ENCODE data around the gene JAZF1.

Gene JAZF1

DNA sequence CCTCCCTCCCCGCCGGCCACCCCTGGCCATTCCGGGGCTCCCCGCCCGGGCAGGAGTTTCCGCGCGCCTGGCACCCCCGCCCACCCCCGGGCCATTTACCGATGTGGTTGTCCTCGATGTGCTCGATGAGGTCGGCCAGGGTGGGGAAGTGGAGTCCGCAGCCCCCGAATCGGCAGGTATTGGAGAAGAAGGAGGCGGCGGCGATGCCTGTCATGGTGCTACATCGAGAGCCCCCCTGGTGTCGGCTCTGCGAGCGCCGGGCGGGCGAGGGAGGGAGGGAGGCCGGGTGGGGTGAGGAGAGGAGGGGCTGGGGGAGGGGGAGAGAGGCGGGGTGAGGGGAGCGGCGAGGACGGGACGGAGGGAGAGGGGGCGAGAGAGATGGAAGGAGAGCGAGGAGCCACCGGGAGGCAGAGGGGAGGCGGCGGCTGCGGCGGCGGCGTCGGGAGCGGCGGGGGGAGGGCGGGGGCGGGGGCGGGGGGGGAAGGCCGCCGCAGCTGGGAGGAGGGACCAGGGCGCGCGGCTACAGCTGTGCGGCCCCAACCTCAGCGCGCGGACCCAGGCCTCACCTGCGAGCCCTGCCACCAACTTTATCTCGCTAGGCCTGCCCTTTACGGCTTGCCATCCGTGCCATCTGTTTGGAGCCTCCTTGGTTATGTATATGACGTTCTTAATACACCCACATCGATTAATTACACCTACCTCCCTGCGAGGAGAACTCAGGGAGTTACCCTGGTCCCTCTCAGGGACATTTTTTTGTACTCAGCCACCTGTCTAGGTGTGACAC is at the start of gene JAZF1:
JAZF1 (minus strand) TSS at position 432 of the 784 bp plus-strand sequence.
- DNase-seq: peak; percentile 16 to 47 (median 40)

DNA sequence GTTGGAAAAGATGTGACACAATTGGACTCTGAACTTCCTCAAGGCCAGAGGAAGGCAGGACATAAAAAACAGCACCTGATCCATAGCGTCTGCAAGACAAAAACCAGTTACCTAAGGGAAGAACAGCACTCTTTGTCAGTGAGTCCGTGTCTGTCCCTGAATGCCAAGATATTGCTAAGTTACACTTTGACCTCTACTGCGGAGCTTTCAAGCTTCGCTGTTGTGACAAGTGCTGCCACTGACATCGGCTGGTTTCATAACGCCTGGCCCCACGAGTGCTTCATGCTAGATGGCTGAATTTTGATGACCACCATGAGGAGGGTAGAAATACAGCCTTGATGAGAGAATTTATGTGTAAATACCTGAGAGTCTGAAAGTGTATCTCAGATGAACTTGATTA is 49.7 kb upstream of the JAZF1 start:
- no peak for DNase-seq

DNA sequence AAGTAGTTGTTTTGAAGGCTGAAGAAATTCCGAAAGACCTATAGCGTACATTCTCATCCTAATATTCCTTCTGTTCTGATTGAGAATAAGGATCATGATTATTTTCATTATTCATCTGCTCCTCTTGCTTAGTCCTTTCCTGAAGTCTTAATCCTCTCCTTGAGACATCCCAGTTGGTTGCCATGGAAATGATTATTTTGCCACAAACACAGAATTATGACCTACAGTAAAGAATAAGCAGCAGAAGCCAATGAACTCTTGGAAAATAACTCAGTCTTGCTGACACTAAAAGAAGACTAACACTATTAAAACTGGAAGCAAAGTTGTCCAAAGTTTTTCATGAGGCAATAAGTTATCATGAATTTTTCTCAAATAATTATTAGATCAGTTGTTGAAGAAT is 47.8 kb upstream of the JAZF1 start:
- no peak for DNase-seq

DNA sequence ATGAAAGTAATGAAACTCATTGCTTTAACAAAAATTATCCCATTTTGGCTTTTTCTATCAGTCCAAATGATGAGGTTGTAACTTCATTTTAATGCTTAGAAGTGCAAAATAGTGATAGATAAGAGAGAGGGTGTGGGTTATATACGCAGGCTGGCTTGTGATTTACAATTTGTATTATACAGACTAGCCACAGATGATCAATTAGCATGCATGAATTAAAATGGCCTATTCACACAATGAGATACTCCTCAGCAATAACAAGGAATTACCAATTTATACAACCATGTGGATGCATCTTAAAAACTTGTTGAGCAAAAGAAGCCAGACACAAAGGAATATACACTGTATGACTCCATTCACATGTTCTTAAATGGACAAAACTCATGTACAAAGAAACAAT is 45.4 kb upstream of the JAZF1 start:
- DNase-seq: no peak

DNA sequence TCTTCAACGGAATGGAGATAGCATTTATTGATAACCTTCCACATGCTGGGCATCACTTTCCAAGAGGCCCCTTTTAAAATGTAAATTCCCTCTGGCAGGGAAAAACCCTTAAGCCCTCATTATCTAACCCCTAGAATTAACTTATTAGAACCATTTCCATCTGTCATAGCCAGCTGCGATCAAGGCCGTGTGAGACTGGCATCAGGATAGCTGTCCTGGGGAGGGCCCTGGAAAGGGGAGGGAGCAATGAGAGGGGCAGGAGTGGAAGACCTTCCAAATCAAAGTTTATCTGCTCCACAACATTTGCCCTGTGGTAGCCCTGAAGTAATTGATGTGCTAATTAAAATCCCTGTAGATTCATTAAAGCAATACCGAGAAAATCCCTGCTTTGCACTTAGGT is 45.0 kb upstream of the JAZF1 start:
- no peak for DNase-seq

DNA sequence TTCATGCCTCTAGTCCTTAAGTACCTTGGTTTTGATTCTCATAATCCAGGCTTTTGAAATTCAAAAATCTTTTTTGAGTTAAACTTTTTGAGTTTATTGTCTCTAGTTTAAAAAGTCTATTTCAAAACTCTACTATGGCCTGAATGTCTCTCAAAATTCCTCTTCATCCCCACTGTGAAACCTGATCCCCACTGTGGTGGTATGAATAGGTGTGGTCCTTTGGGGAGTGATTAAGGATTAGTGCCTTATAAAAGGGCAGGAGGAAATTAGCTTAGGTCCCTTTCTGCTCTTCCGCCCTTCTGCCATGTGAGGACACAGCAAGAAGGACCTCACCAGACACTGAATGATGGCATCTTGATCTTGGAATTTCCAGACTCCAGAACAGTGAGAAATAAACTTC is 44.1 kb upstream of the JAZF1 start:
- no peak for DNase-seq

DNA sequence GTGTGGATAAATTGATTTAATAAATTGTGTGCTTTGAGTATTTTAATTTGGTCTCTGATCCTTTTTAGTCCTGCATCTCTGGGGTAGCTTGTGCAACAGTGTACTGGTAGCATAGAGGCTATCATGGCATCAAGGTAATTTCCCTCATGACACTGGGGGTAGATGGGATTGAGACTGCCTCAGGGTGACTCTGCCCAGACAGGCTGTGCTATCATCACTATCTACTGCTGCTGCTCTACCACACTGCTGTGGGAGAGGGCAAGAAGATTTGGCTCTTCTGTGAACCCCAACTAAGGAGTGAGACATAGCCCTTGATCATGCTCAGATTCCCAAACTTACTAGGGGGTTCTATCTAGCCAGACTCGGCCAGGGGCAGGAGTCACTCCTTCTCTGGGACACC is 43.6 kb upstream of the JAZF1 start:
- no peak for DNase-seq

DNA sequence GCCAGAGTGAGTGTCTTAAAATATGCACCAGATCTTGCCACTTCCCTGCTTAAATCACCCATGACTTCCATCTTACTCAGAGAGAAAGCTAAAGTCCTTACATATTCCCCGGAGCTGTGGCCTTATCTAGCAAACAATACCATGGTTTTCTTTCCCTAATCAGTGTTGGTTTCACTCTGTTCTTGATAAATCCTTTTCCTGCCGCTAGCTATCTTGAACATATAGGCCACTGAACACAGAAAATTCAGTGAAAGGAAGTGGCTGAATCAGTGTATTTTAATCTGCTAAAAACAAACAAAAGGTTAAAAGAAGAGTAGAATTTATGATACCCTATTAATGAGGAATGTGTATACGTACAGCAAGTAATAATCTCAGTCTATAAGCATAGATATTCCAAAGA is 42.0 kb upstream of the JAZF1 start:
- no peak for DNase-seq

DNA sequence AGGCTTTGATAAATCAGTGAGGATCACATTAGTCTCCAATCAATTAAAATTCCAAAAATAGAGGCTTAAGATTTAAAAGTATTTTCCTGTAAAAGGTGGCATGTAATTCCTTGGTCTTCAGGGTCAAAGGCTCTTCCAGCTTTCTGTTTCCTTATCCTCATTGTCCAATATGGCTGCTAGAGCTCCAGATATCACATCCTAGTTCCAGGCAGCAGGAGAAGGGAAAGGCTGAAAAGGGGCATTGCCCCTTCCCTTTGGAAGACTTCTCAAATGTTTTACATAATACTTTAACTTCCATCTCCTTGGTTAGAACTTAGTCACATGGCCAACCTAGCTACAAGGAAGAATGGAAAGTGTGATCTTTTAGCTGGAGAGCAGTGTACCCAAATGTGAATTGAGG is 39.2 kb upstream of the JAZF1 start:
- no peak for DNase-seq

DNA sequence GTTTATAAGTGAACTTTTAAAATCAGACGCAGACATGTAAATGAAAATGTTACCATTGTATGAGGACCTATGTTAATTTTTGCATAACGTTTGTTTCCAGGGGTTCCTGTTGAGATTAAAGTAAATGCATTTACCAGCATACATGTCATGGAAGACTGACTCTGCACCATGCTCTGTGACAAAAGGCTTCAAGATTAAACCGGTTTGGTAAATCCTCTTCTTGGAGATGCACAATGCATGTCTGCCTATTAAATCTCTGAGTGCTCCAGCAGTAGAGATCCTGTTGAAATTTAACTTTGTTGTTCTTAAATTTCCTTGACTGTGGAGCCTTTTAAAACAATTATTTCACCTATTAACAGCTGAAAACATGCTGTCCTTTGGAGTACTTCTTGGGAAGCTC is 36.5 kb upstream of the JAZF1 start:
- no peak for DNase-seq

DNA sequence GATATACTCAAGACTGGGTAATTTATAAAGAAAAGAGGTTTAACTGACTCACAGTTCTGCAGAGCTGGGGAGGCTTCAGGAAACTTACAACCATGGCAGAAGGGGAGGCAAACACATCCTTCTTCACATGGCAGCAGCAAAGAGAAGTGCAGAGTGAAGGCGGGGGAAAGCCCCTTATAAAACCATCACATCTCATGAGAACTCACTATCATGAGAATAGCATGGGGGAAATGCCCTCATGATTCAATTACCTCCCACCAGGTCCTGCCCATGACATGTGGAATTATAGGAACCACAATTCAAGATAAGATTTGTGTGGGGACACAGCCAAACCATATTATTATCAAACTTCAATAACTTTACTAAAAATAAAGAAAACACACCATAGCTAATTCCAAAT is 30.4 kb upstream of the JAZF1 start:
- no peak for DNase-seq

DNA sequence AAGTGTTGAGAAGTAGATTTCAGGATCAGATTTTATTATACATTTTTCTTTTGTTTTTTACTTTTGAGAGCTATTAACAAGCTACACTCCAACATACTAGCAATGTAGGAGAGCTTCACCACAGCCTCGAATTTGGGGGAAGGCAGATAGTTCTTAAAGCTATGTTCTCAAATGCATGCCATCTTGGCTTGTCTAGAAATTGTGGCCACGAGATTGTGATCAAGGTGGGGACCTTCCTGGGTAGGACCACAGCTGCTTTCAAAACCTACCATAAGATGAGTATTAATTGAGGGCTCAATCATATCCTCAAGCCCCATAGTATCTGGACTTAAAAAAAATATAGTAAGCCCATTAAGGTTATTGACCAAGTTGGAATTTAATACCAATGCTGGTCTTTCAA is 27.9 kb upstream of the JAZF1 start:
- DNase-seq: no peak

DNA sequence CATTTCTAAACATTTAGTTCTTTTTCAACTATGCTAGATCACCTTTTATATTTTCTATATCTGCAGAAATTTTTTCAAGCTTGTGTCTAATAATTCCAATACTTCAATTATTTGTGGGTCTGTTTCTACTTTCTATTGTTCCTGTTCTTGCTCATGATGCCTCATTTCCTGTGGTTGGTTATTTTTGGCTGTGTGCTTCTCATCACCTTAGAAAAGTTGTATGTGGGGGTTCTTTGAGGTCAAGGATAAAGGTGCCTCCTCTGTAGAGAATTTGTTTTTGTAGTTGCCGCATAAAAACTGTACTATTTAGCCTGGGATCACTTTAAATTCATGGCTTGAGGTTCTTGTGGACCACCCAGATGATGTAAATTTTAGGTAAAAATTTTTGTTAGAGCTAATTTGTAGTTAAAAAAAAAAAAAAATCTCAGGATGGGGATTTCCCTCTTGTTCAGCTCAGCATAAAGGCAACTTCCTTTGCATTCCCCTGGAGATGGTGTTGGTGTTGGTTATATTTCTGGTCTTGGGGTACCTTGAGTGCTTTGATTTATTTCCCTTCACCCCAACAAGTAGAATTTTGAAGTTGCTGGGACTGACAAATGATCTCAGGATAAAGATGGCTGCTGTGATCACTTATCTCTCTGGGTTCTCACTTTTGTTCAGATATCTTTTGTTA is 27.0 kb upstream of the JAZF1 start:
- DNase-seq: no peak

DNA sequence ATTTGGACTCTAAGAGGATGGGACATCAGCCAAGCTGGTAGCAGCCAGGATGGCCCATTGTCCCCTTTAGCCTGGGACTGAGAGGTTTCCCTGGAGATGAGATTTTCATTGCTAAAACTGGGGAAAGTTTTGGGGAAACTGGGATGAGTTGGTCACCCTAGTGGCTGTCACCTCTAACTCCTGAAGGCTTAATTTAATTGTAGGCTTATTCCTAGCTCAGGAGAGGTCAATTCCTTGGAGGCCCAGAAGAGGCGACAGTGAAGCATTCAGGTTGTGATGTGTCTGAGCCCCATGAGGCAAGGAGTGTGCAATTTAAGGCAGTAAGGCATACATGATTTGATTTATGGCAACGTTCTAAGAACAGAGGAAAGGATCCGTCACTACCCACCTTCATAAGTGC is 24.9 kb upstream of the JAZF1 start:
- DNase-seq: no peak

DNA sequence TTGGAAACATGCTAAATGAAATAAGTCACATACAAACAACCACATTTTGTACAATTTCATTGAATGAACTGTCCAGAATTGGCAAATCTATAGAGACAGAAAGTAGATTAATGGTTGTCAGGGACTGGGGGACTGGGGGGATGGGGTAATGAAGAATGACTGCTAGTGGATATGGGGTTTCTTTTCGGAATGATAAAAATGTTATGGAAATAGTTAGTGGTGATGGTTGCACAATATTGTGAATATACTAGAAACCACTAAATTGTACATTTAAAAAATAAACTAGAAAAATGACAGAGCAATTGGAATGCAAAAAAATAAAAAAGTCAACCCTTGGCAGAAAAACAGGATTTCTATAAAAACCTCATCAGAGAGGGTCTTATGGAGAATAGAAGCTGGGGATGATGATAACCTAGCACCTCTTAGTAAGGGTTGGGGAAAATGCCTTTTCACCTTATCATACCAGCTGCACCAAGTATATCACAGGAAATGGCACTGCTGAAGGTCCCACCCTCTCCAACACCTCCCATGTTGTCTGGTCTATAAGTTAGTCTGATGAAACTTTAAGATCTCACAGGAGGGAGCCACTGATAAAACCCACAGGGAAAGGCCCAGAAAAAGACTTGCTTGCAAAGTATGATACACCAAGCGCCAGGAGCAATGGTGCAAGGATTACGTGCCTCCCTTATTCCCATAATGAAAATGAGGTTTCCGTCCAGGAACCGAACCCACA is 23.1 kb upstream of the JAZF1 start:
- no peak for DNase-seq

DNA sequence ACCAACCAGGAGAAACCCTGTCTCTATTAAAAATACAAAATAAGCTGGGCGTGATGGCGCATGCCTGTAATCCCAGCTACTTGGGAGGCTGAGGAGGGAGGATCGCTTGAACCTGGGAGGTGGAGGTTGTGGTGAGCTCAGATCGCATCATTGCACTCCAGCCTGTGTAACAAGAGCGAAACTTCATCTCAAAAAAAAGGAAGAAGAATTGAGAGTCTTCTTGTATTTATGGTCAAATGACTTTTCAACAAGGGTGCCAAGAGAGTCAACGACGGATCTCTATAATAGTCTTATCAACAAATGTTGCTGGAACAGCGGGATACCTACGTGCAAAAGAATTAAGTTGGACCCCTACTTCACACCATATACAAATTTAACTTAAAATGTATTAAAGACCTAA is 21.6 kb upstream of the JAZF1 start:
- no peak for DNase-seq

DNA sequence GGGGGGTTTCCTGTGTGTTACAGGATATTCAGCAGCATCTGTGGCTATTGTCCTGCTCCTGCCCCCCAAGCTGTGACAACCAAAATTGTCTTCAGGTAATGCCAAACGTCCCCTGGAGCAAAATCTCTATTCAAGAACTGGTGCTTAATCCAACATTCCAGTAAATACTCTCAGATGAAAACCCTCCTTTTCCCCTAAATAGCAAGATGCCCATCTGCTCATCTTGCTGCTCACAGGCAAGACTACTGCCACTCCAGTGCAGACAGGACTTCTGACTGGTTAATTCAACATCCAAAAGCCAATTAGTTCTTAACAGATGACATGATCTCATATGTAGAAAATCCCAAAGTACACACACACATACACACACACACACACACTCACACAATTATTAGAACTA is 20.5 kb upstream of the JAZF1 start:
- no peak for DNase-seq

DNA sequence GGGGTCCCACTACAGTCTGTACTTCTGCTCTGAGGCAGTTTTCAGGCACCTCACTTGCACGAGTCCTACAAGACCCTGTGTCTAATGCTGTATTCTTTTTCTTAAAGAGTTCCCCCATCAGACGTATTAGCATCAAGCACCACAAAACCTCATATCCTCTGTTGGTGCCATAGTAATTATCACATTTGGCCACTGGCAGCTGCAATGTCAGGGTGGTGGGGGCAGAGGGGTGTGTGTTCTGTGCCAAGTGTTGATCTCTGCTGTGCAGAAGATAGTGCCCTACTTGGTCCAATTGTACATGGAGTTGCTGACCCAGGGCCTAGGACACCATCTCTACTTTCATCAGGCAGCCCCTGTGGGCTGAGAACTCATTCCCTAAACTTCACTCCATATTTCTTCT is 20.0 kb upstream of the JAZF1 start:
- no peak for DNase-seq

DNA sequence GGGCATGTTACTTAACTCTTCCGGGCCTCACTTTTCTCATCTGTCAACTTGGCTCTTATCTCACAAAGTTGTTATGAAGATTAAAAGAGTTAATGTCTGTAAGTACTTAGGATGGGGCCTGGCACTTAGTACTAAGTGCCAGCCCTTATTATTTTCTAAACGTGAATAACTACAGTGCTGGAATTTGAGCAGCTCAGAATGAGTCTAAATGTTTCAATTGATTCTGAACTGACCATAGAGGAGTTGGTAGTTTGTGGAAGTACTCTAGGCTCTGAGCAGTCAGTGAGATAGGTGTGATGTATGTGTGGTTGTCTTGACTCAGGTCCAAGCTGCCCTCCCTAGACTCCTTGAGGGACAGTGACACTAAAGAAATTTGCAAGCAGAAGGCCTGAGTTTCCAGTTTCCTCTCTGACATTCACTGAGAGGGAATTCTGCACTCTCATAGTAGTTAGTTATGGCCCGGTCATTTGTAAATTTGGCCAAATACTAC is 18.5 kb upstream of the JAZF1 start:
- no peak for DNase-seq

DNA sequence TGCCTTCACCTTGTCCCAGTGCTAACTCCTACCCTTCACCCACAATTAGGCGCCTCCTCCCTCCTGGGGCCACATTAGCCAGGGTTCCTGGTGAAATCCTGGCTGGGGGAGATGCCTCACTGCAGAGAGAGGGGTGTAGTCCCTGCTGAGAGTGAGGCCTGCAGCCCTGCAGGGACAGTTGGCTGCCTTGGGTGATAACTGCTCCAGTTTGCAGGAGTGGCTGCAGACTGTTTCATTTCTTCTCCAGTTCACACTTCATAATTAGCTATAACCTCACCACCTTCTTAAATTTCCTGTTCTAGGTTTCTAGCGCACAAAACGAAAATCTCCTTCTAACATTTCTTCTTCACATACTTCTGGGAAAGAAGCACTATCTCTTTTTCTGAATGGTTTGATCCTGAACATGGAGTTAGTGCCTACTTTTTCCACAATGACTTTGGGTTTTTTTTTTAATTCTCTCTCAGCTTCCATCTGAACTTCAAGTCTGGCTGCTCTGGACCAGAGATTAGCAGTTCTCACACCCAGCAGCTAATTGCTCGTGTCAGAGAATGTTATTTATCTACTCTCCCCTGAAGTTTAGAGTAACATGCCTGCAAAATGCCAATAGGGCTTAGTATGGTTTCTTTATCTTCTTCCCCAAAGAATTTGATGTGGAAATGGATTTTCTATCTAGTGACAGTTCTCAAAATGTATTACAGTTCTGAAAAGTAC is 15.5 kb upstream of the JAZF1 start:
- no peak for DNase-seq

DNA sequence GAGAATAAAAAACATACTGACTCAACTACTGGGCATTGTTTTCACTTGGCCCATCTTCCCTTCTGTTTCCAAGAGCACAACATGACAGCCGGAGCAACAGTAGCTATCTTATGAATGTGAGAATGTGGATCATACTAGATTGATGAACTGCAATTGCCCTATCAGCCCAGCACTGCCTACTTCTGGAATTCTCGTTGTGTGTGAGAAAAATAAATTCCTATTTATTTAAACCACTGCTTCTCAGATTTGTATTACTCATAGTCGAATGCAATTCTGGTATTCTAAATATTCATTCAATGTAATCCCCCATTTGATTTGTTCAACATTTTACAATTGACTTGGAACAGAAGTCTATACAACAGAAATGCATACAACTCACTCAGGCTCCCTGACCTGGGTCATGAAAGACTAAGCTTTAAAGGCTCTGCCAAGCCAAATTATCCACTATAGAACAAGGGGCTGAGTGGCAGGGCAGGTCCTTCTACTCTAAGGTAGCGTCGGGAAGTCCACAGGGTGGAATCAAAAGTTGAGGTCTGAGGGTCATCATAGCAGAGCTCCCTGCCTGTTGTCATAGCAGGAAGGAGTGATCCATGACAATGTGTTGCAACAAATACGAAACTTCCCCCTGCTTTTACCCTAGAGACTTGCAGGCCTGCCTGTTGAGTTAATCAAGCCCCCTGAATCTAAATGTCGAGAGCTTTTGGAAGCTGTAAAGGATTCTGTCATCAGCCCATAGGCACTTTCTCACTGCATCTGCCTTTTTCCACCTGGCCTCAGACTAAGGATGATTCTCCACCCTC is 12.4 kb upstream of the JAZF1 start:
- no peak for DNase-seq

DNA sequence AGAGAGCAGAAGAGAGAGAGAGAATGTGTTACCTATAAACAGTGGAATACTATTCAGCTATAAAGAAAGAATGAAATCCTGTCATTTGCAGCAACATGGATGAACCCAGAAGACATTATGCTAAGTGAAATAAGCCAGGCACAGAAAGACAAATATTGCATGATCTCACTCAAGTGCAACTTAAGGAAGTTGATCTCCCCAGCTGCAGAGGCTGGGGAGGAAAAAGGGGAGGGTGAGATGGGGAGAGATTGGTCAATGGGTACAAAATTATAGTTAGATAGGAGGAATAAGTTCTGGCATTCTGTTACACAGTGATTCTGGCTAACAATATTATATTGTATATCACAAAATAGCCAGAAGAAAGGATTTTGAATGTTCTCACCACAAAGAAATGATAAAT is 11.2 kb upstream of the JAZF1 start:
- DNase-seq: no peak
